Left renal pelvis (tissue), 4 donors: ENCODE data around the gene CHAF1B. TPM values are rescaled to one million over a fixed set of nuclear protein-coding genes. Genes with fewer than 3 reads are reported as not detected.

Experiments
- DNase-seq, 4 donors: peaks; one replicate each; pipeline ENCODE4 v3.0.0-alpha.2; 2013; ENCODE audit warnings: low read depth in 4 of 4, low spot score in 3 of 4
- polyA plus RNA-seq, 4 donors: library from polyadenylated mRNA; unstranded; fragments of 120-200 nt; gene quantifications; one replicate each; pipeline ENCODE4 v1.2.1, GENCODE V29; 2013; ENCODE audit not compliant: insufficient read length in 4 of 4

The CHAF1B gene
- polyA plus RNA-seq, 4 donors, result 5.8 to 9.5 (median 8.8) TPM

DNA sequence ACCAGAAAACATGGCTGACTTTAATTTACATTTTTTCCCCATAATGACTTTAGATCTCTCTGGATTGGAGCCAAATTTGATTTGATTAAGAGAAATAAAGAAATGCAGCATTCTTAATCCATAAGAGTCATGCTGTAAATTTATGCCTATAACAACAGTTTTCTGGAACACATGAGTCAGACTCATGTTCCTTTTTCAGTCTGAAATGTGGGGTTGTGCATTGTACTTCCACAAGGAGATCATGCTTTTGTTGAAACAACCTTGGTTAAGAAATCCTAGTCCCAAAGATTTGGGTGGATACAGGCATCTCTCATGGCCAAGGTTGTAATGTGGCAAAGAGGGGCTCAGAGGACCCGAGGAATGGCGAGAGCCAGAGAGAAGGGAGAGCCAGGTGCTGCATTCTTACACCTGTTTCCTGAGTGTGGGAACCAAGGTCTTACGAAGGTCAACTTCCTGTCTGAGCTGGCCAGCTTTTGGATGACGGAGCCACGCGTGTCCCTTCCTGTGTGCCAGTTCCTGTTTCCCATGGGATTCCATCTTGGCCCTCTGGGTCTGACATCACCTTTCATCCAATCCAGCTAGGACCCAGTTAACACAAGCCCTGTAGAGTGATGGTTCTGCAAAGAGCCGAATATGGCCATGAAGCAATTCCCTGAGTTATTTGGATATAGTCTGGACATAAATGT is 71.7 kb downstream of the CHAF1B start:
- no peak for DNase-seq

DNA sequence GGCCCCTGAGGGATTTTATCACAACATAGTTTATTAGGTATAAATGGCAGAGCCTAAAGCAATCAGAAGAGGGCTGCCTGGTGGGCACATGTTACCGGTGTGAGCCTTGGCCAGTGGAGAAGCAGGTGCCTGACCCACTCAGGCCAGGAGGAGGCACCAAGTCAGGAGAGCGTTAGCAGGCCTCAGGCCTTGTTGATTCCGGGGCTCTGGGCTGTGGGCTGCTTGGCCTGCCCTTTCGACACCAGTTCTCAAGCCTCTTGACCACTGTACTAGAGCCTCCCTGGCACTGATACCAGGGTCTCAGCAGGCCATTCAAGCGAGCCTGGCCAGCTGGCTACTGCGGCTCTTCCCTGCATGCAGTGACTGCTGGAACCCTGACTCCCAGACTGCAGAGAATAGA is 73.9 kb downstream of the CHAF1B start:
- DNase-seq, result no peak

DNA sequence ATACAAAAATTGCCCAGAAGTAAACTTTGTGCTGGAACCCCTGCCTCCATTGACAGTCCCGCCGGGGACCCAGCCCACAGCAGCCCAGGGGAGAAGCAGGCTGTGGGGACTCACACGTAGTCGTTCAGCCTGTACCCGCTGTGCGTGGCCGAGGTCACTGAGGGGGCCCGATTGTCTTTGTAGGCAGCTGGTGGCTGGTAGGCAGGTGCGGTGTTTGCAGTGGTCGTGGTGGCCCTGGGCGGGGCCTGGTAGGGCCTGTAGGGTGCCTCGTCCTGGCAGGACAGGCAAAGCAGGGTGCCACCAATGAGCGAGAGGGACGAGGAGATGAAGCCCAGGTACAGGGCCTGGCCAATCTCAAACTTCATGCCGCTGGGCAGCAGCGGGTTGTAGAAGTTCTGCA is 75.7 kb downstream of the CHAF1B start:
- DNase-seq, result no peak

DNA sequence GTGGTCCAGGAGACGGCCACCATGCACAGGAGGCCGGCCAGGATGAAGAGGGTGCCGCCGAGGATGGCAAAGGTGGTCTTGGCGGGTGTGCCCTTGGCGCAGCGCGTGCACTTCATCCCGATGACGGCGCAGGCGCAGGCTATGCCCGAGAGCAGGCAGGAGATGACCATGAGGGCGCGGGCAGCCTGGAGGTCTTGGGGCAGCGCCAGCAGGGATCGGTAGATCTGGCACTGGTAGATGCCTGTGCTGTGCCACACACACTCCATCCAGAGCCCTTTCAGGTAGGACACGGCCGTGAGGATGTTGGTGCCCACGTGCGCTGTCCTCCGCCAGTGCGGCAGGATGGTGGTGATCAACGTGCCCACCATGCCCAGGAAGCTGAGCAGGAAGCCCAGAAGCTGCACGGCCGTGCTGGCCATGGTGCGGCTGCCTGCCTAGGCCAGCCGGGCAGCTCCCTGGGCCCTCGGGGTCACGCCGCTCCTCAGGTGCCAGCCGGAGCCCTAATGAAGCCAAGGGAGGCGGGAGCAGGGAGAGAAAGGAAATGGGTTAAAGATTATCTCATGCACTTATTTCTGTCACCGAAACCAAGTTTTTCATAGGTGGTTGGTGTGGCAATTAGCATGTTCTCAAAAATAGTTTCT is 76.2 kb downstream of the CHAF1B start:
- DNase-seq, result no peak

DNA sequence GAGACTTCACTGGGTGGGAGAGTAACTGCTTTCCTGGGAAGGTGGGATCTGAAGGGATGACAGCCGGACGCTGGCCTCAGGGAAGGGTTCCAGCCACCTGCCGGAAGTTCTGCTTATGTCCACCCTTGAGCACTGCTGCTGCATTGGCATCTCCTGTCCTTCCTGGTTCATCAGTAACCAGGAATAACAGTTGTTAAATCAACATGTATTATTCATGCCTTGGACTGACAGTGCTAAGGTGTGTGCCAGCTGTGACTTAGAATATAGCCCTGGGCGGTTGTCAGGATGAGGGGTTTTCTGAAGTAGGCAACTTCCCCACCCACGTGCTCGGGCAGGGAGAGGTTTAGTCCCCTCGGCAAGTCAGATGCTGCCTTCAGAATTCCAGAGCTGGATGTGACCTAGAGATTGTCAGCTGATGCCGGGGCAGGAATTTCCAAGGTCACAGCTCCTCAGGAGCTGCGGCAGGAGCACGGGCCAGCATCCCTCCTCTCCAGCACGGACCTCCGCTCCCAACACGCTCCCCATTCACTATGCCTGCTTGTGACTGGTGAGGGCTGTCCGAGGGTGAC is 76.8 kb downstream of the CHAF1B start:
- no peak for DNase-seq

DNA sequence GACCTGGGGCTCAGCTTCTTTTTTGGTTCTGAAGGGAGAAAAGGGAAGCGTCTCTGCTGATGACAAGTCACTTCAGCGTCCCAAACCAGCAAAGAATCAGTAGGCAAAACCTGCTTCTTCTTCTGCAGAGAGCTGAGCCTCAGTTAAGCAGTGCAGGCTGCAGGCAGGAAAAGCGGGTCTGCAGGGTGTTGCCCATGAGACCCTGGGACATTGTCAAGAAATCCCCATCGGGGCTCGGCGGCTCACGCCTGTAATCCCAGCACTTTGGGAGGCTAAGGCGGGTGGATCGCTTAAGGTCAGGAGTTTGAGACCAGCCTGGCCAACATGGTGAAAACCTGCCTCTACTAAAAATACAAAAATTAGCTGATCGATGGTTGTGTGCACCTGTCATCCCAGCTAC is 78.0 kb downstream of the CHAF1B start:
- no peak for DNase-seq

DNA sequence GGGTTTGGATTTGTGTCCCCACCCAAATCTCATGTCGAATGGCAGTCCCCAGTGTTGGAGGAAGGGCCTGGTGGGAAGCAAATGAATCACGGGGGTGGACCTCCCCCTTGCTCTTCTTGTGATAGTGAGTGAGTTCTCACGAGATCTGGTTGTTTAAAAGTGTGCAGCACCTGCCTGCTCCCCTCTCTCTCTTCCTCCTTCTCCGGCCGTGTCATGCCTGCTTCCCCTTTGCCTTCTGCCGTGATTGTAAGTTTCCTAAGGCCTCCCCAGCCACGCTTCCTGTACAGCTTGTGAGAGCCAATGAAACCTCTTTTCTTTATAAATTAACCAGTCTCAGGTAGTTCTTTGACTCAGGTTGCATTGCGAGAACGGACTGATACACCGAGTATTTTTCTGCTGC is 78.8 kb downstream of the CHAF1B start:
- no peak for DNase-seq

DNA sequence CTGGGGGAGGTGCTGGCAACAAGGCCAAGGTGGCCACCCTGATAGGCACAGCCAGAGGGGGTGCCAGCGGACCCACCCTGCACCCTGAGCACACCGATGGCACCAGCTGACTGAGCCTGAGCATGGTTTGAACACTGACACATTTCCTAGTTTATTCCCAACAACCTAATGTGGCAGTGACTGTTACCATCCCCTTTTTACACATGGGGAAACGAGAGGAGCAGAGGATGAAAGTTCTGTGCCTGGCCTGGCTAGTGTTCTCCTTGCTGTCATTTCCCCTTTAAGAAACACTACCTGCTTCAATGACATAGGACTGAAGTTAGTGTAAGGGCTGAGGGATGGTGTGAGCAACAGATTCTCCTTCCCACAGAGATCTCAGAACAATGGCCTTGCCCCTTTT is 79.4 kb downstream of the CHAF1B start:
- DNase-seq, result no peak

DNA sequence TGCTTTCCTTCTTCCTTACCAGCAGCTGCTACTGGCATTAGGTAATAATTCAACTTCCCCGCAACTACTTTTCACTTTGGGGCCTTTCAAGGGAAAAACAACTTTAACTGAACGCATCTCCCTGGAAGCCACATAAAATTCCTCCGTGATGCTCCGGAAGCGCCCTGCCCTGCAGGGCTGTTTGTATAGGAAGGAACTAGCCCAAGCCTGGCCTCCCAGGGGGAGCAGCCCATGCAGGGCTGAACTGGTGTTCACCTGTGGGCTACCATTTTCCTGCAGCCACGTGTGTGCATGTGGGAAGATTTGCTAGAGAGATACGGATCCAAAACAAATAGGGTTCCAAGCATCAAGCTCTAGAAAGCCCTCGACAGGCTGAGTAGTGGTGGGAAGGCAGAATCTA is 80.3 kb downstream of the CHAF1B start:
- no peak for DNase-seq

DNA sequence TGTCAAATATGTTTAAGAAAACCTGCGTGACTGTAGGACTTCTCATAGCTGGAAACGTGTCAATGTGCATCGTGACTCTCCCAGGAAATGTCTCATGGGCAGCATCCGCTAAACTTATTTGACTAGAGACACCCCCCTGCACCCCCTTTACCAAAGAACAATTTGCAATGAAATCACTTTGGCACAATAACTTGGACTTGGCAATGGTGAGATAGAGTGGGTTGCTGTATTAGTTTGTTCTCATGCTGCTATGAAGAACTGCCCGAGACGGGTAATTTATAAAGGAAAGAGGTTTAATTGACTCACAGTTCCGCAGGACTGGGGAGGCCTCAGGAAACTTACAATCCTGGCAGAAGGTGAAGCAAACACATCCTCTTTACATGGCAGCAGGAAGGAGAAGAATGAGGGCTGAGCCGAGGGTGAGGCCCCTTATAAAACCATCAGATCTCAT is 80.9 kb downstream of the CHAF1B start:
- DNase-seq, result no peak

Other genes starting within 250 kb of the CHAF1B start
- gene DOP1B, start 228.6 kb upstream of the CHAF1B start, polyA plus RNA-seq, result 1 to 10 TPM; 4.8 to 8.2 (median 6.1) TPM
- gene MORC3, start 65.2 kb upstream of the CHAF1B start, polyA plus RNA-seq, result 10 to 100 TPM; 38.0 to 41.2 (median 38.9) TPM
- 1 to 10 TPM in 3 of 4 donors, under 1 TPM in 1; 0.07 to 6.1 (median 4.2) TPM for gene CLDN14, start 94.7 kb downstream of the CHAF1B start, polyA plus RNA-seq